ENCODE results near the gene BCAR3.

Gene BCAR3

GRCh38 chr1:93598396-93598795 is 83.2 kb downstream of the BCAR3 start:
- no peak for TF ChIP-seq CTCF (IDR thresholded peaks at IDR 0.05)

- no peak for TF ChIP-seq CTCF (IDR thresholded peaks at IDR 0.05)
Observed at GRCh38 chr1:93597709-93598108, 83.9 kb downstream of the BCAR3 start.

GRCh38 chr1:93596329-93597089 is 85.1 kb downstream of the BCAR3 start:
- TF ChIP-seq CTCF (IDR thresholded peaks at IDR 0.05), result no peak

- TF ChIP-seq CTCF (IDR thresholded peaks at IDR 0.05), result no peak
Observed at GRCh38 chr1:93595743-93596142, 85.9 kb downstream of the BCAR3 start.

GRCh38 chr1:93595266-93595665 is 86.4 kb downstream of the BCAR3 start:
- no peak for TF ChIP-seq CTCF (IDR thresholded peaks at IDR 0.05)

- TF ChIP-seq CTCF (IDR thresholded peaks at IDR 0.05), result no peak
Observed at GRCh38 chr1:93594603-93594880, 87.1 kb downstream of the BCAR3 start.

- TF ChIP-seq CTCF (IDR thresholded peaks at IDR 0.05), result no peak
Observed at GRCh38 chr1:93593854-93594602, 87.6 kb downstream of the BCAR3 start.

All from LNCAP (cell line).